ENCODE results near the gene RTCA. TPM values are rescaled to one million over a fixed set of nuclear protein-coding genes. Genes with fewer than 3 reads are reported as not detected.

Gene RTCA
- total RNA-seq, 1 experiment from 2014 or later: 26.5 TPM

DNA sequence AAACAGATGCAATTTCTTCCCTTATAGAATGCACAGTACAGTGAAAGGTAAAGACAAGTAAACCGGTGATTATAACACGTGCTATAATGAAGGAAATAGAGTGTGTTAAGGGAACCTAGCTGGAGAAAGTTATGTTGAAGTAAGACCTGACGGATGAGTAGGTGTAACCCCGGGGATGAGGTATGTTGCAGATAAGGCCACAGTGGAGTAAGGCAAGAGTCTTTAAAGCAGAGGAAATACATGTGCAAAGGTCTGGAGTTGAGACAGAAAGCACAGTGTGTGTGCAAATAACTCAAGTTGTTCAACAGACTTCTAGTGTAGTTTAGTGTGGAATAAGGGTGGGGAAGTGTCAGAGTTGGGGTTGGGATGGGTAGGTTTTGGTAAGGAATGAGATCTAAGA lies 19.3 kb upstream of the RTCA start:
- no peak overlapping the region for H3K4me2 ChIP-seq (ENCODE audit: low read length)
- ATAC-seq (no peak), DNase-seq (ENCODE audit: low read depth, low spot score) (no peak)
- H4K20me1 ChIP-seq (ENCODE audit: insufficient read depth): no peaks in the 10 kb centered on the region
- H2AFZ ChIP-seq (ENCODE audit: low read depth, low read length, poor library complexity, severe bottlenecking): no peak overlapping the region
- no peak overlapping the region for H3K9ac ChIP-seq (ENCODE audit: low read length)
- TF ChIP-seq SRF (IDR thresholded peaks at IDR 0.05; ENCODE audit: low read depth): no peak
- TF ChIP-seq TCF7L2 (IDR thresholded peaks at IDR 0.05; ENCODE audit: borderline replicate concordance, extremely low read depth, insufficient read depth, insufficient read length): no peak
- no peak for TF ChIP-seq FOSL1 (IDR thresholded peaks at IDR 0.05; ENCODE audit: low read depth)
- no peak for TF ChIP-seq JUND (IDR thresholded peaks at IDR 0.05)
- no peak for TF ChIP-seq POLR2A (IDR thresholded peaks at IDR 0.05; ENCODE audit: borderline replicate concordance, extremely low read depth, insufficient read depth, insufficient read length)
- TF ChIP-seq, protein P1, sequence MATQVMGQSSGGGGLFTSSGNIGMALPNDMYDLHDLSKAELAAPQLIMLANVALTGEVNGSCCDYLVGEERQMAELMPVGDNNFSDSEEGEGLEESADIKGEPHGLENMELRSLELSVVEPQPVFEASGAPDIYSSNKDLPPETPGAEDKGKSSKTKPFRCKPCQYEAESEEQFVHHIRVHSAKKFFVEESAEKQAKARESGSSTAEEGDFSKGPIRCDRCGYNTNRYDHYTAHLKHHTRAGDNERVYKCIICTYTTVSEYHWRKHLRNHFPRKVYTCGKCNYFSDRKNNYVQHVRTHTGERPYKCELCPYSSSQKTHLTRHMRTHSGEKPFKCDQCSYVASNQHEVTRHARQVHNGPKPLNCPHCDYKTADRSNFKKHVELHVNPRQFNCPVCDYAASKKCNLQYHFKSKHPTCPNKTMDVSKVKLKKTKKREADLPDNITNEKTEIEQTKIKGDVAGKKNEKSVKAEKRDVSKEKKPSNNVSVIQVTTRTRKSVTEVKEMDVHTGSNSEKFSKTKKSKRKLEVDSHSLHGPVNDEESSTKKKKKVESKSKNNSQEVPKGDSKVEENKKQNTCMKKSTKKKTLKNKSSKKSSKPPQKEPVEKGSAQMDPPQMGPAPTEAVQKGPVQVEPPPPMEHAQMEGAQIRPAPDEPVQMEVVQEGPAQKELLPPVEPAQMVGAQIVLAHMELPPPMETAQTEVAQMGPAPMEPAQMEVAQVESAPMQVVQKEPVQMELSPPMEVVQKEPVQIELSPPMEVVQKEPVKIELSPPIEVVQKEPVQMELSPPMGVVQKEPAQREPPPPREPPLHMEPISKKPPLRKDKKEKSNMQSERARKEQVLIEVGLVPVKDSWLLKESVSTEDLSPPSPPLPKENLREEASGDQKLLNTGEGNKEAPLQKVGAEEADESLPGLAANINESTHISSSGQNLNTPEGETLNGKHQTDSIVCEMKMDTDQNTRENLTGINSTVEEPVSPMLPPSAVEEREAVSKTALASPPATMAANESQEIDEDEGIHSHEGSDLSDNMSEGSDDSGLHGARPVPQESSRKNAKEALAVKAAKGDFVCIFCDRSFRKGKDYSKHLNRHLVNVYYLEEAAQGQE (IDR thresholded peaks at IDR 0.05; ENCODE audit: low read depth): no peak
- TF ChIP-seq, protein P2, sequence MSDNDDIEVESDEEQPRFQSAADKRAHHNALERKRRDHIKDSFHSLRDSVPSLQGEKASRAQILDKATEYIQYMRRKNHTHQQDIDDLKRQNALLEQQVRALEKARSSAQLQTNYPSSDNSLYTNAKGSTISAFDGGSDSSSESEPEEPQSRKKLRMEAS (IDR thresholded peaks at IDR 0.05): no peak
- no peak overlapping the region for H3K27ac ChIP-seq (ENCODE audit: low read depth, low read length)
- peaks cover 30% of the 10 kb centered on the region for H3K79me2 ChIP-seq (ENCODE audit: insufficient read depth, low read length)
- no peaks in the 10 kb centered on the region for H3K36me3 ChIP-seq (ENCODE audit: control insufficient read depth in 1 of 2, insufficient read depth in 2 of 2, low read length in 2 of 2)
- H3K9me3 ChIP-seq (ENCODE audit: control insufficient read depth in 1 of 2, insufficient read depth in 1 of 2, low read depth in 1 of 2, low read length in 2 of 2): no peaks in the 10 kb centered on the region
- peaks cover 6 to 17% of the 10 kb centered on the region in 2 experiments; a peak in 3 of 4 replicates for H3K4me1 ChIP-seq (ENCODE audit: control insufficient read depth in 1 of 2, insufficient read depth in 2 of 2, low read length in 2 of 2)
- RAD21 ChIA-PET (ENCODE audit: low non-redundant PET in 1 of 2, low total read pairs in 2 of 2, uncharacterized antibody in 2 of 2, unreplicated experiment in 2 of 2): no interaction called here
- POLR2A ChIA-PET: no interaction called here
- no peak overlapping the region for H3K4me3 ChIP-seq (replicated peaks in 1 of 2; ENCODE audit: low read depth in 1 of 2, low read length in 2 of 2)
- BruUV-seq (replicated peaks): no TSS peak
- CTCF ChIA-PET: no interaction called here
- no peaks in the 10 kb centered on the region for H3K27me3 ChIP-seq (ENCODE audit: insufficient read depth, low read length)
- intact Hi-C loops (cut with micrococcal nuclease): no loop called here
- no peaks in the 10 kb centered on the region for H3K9me2 ChIP-seq (ENCODE audit: insufficient read depth)
